GM18870 (cell line): ENCODE data around the gene TBC1D3.
"Not testable (repeated sequence)": the region's sequence is repeated elsewhere in the genome, so short reads cannot be mapped to it uniquely, and the experiment has no call there.

Experiments used
- ATAC-seq: cut with Tn5 transposase; IDR thresholded peaks from one replicate; pipeline ENCODE4 v1.9.1; 2021; ENCODE audit warnings: moderate library complexity; ENCODE audit not compliant: unreplicated experiment

The TBC1D3 gene

GRCh38 chr17:38192455-38192854 lies at the start of gene TBC1D3:
TSS of gene TBC1D3 (minus strand) at chr17:38192555. CDS start at chr17:38191029, 1,526 bp downstream.
- ATAC-seq = not testable (repeated sequence)

GRCh38 chr17:38232790-38233189 lies 40.4 kb upstream of the TBC1D3 start:
- not testable (repeated sequence) for ATAC-seq

DNA sequence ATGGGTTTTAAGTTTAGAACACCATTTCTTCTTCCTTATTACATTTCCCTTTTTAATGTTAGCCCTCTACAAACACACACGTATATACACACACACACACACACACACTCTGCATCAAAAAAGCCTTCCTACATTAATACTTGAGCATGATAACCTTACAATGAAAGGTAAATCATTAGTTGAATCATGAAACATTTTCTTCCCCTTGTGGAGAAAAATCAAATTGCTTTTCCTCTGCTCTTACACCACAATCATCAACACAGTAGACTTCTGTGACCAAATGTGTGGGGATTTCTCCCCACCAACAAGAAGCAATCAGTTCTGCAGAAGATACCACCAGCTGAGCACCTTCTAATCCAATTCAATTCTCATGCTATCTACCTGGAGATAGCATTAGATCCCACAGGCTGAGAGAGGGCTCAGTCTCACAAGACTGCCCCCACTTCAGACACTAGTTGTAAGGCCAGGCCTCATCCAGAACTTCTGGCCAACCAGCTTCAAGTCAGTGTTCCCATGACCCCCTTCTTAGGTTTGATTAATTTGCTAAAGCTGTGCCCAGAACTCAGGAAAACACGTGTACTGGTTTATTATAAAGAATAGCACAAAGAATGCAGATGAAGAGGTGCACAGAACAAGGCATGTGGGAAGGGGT lies 33.6 kb upstream of the TBC1D3 start:
- ATAC-seq = not testable (repeated sequence)

DNA sequence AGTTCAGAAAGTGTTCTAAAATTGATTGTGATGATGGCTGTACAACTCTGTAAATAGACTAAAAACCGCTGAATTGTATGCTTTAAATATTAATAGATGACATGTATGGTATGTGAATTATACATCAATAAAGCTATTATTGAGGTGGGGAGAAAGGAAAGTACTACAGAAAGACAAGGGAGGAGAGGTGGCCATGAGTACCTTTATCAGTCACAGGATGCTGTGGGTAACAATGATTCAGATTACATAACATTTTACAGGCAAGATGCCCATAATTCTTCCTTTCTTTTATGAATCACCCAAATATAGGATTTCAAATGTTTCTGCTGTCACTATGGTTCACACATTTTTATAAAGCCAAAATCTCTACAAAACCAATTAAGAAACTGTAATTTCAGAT lies 28.5 kb upstream of the TBC1D3 start:
- ATAC-seq = not testable (repeated sequence)

DNA sequence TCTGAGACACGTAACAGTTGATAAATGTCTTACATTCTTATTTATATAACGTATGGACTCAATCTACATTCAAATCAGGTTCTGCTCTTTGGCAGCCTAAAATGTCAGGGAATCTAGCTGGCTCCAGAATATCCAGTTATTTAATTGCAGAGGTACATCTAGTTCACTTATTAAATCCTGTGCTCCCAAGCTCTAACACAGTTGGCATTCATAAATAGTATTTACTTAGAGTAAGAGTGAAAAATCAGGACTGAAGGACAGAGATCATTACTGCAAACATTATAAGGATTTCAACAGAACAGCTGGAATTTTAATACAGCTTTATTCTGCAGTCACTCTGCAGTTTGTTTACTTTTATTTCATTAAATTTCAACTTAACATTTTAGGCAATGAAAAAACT lies 7.9 kb upstream of the TBC1D3 start:
- ATAC-seq = not testable (repeated sequence)

GRCh38 chr17:38134860-38135259 lies 57.5 kb downstream of the TBC1D3 start:
- not testable (repeated sequence) for ATAC-seq
